H1 (cell line): ENCODE results near the gene ST3GAL3. TPM values are rescaled to one million over a fixed set of nuclear protein-coding genes. Genes with fewer than 3 reads are reported as not detected.

Experiments
- CTCF ChIA-PET: fragments of 300-600 bp; sonication (Branson Sonifier 250); formaldehyde crosslinking; loops from one replicate; lab custom pipeline; 2021; ENCODE audit not compliant: partially characterized antibody; lab: Charles Lee
- POLR2A ChIA-PET: fragments of 300-600 bp; sonication (Branson Sonifier 250); formaldehyde crosslinking; loops from one replicate; lab custom pipeline; 2021; ENCODE audit warnings: inconsistent platforms; ENCODE audit not compliant: partially characterized antibody; lab: Charles Lee
- DNase-seq, 2 experiments: peaks; one replicate each; pipeline versions ENCODE4 v3.0.0 to v3.0.0-alpha.2; 2010 to 2022; ENCODE audit warnings: low spot score in 2 of 2, low read depth in 1 of 2, mixed read lengths in 1 of 2
- FAIRE-seq: peaks from 2 replicates; lab custom pipeline; 2011; peaks lifted over from hg19 to GRCh38; lab: Jason Lieb, UNC
- H2AFZ ChIP-seq: 2 replicates; pipeline ENCODE4 v1.8.1; 2012; ENCODE audit warnings: low read length, inconsistent platforms
- H2AK5ac ChIP-seq: 2 replicates; pipeline ENCODE4 v1.6.1; 2013; ENCODE audit warnings: low read depth, low read length
- H2BK120ac ChIP-seq: replicated peaks from 2 replicates; pipeline ENCODE3; 2013; ENCODE audit warnings: low read depth, low read length, inconsistent platforms
- H2BK12ac ChIP-seq: 2 replicates; pipeline ENCODE4 v1.6.1; 2013; ENCODE audit warnings: low read depth, low read length
- H2BK15ac ChIP-seq: 2 replicates; pipeline ENCODE4 v1.6.1; 2013; ENCODE audit warnings: low read length
- H2BK20ac ChIP-seq: 2 replicates; pipeline ENCODE4 v1.6.1; 2013; ENCODE audit warnings: low read length
- H2BK5ac ChIP-seq: 2 replicates; pipeline ENCODE4 v1.6.1; 2013; ENCODE audit warnings: low read depth, low read length
- H3K14ac ChIP-seq: 2 replicates; pipeline ENCODE4 v1.6.1; 2013; ENCODE audit warnings: inconsistent platforms; ENCODE audit not compliant: insufficient read length
- H3K18ac ChIP-seq: 2 replicates; pipeline ENCODE4 v1.6.1; 2013; ENCODE audit warnings: low read length; ENCODE audit errors: extremely low read depth
- H3K23ac ChIP-seq: 2 replicates; pipeline ENCODE4 v1.6.1; 2013; ENCODE audit warnings: inconsistent platforms; ENCODE audit not compliant: insufficient read length
- H3K23me2 ChIP-seq: 2 replicates; pipeline ENCODE4 v1.6.1; 2013; ENCODE audit warnings: low read depth, low read length
- H3K27ac ChIP-seq: 2 replicates; pipeline ENCODE4 v1.6.1; 2011; ENCODE audit warnings: low read depth, low read length, inconsistent platforms
- H3K27me3 ChIP-seq, 4 experiments: replicated peaks in 1 of 4; 1 replicate in 1 of 4; 2 replicates in 3 of 4; pipeline versions ENCODE4 v1.6.1 to v1.8.1; 2011 to 2013; ENCODE audit warnings: low read length in 3 of 4, mild to moderate bottlenecking in 3 of 4, inconsistent platforms in 2 of 4, mixed read lengths in 2 of 4, moderate library complexity in 1 of 4; ENCODE audit not compliant: control insufficient read depth in 3 of 4, insufficient read depth in 3 of 4; ENCODE audit errors: extremely low read depth in 1 of 4
- H3K36me3 ChIP-seq, 4 experiments: 2 replicates each; pipeline versions ENCODE4 v1.6.1 to v1.8.1; 2011 to 2013; ENCODE audit warnings: mild to moderate bottlenecking in 4 of 4, low read length in 3 of 4, moderate library complexity in 2 of 4, control low read depth in 1 of 4, inconsistent platforms in 1 of 4; ENCODE audit not compliant: insufficient read depth in 4 of 4, control insufficient read depth in 2 of 4
- H3K4ac ChIP-seq: replicated peaks from 2 replicates; pipeline ENCODE3; 2013; ENCODE audit warnings: low read length, low read depth, mixed read lengths, inconsistent platforms; ENCODE audit not compliant: insufficient read length
- H3K4me1 ChIP-seq, 4 experiments: replicated peaks in 1 of 4; 1 replicate in 1 of 4; 2 replicates in 3 of 4; pipeline versions ENCODE4 v1.6.1 to v1.8.1; 2011 to 2013; ENCODE audit warnings: low read length in 3 of 4, inconsistent platforms in 2 of 4, mixed read lengths in 1 of 4; ENCODE audit not compliant: insufficient read depth in 4 of 4, control insufficient read depth in 3 of 4
- H3K4me2 ChIP-seq, 2 experiments: 2 replicates each; pipeline versions ENCODE4 v1.6.1 to v1.8.1; 2011 to 2013; ENCODE audit warnings: low read depth in 2 of 2, low read length in 2 of 2, control low read depth in 1 of 2, inconsistent platforms in 1 of 2, mild to moderate bottlenecking in 1 of 2; ENCODE audit not compliant: insufficient read depth in 1 of 2
- H3K4me3 ChIP-seq, 4 experiments: fragments of 200-600, 300-600 bp in 1 of 4; sonication (generic), shearing (Covaris generic), sonication (Bioruptor Twin) in 1 of 4; 2 replicates each; pipeline versions ENCODE4 v1.5.1 to v1.8.1; 2011 to 2016; ENCODE audit warnings: low read length in 4 of 4, low read depth in 3 of 4, control low read depth in 2 of 4, inconsistent platforms in 2 of 4, mild to moderate bottlenecking in 2 of 4, mixed read lengths in 1 of 4, moderate library complexity in 1 of 4; ENCODE audit not compliant: insufficient read depth in 2 of 4; ENCODE audit errors: extremely low read depth in 1 of 4
- H3K56ac ChIP-seq: replicated peaks from 2 replicates; pipeline ENCODE3; 2013; ENCODE audit warnings: low read depth, mild to moderate bottlenecking, mixed read lengths, low read length, inconsistent platforms; ENCODE audit not compliant: insufficient read length
- H3K79me1 ChIP-seq: 2 replicates; pipeline ENCODE4 v1.6.1; 2013; ENCODE audit warnings: low read depth, low read length, control low read depth
- H3K79me2 ChIP-seq, 2 experiments: 2 replicates each; pipeline versions ENCODE4 v1.6.1 to v1.8.1; 2012 to 2013; ENCODE audit warnings: low read length in 2 of 2, mild to moderate bottlenecking in 2 of 2, inconsistent platforms in 1 of 2; ENCODE audit not compliant: insufficient read depth in 2 of 2, control insufficient read depth in 1 of 2
- H3K9ac ChIP-seq, 4 experiments: replicated peaks in 1 of 4; 1 replicate in 1 of 4; 2 replicates in 3 of 4; pipeline versions ENCODE4 v1.6.1 to v1.8.1; 2011 to 2013; ENCODE audit warnings: low read depth in 3 of 4, low read length in 3 of 4, control low read depth in 2 of 4, mild to moderate bottlenecking in 2 of 4, moderate library complexity in 2 of 4, inconsistent platforms in 1 of 4; ENCODE audit errors: extremely low read depth in 1 of 4
- H3K9me3 ChIP-seq, 2 experiments: 2 replicates each; pipeline versions ENCODE4 v1.6.1 to v1.8.1; 2012 to 2013; ENCODE audit warnings: mild to moderate bottlenecking in 2 of 2, moderate library complexity in 2 of 2, control low read depth in 1 of 2, inconsistent platforms in 1 of 2, low read depth in 1 of 2, low read length in 1 of 2, mixed read lengths in 1 of 2; ENCODE audit not compliant: insufficient read depth in 2 of 2
- H4K20me1 ChIP-seq, 2 experiments: replicated peaks in 1 of 2; 2 replicates each; pipeline versions ENCODE3 to v1.8.1; 2011 to 2013; ENCODE audit warnings: inconsistent platforms in 2 of 2, low read length in 2 of 2, mild to moderate bottlenecking in 1 of 2; ENCODE audit not compliant: insufficient read depth in 2 of 2, control insufficient read depth in 1 of 2
- H4K5ac ChIP-seq: 2 replicates; pipeline ENCODE4 v1.6.1; 2013; ENCODE audit warnings: low read length, low read depth, mixed read lengths, inconsistent platforms; ENCODE audit not compliant: insufficient read length
- H4K8ac ChIP-seq: 2 replicates; pipeline ENCODE4 v1.8.0; 2013; ENCODE audit warnings: mild to moderate bottlenecking, moderate library complexity, low read length, inconsistent platforms; ENCODE audit not compliant: insufficient read depth; ENCODE audit errors: extremely low read depth
- H4K91ac ChIP-seq: replicated peaks from 2 replicates; pipeline ENCODE3; 2013; ENCODE audit warnings: low read length, mixed read lengths, inconsistent platforms; ENCODE audit not compliant: insufficient read length
- POLR2AphosphoS5 ChIP-seq: IDR thresholded peaks from 2 replicates; pipeline ENCODE4 v1.6.1; 2011; ENCODE audit warnings: low read depth, low read length
- polyA plus RNA-seq, 7 experiments: library from polyadenylated mRNA; depleted of rRNA in 3 of 7; stranded (reverse) in 5 of 7; unstranded in 2 of 7; fragments of >200 nt in 5 of 7; fragments of 200-250 nt in 2 of 7; gene quantifications; 1 replicate in 5 of 7; 2 replicates in 1 of 7; 4 replicates in 1 of 7; pipeline versions ENCODE4 v1.2.1 to v1.2.3, GENCODE V29; 2011 to 2013; ENCODE audit warnings: missing spikeins in 2 of 7, mixed read lengths in 2 of 7
- total RNA-seq: library from RNA; stranded (reverse); fragmentation: NEBNext Ultra II Directional; extraction: Animal tissue kit (Norgen Biotek cat#: 25700); gene quantifications from 2 replicates; pipeline ENCODE4 v1.2.1, GENCODE V29; 2021

The ST3GAL3 gene
- total and polyA plus RNA-seq, 2 of the 8 experiments (the other 6 are each of a cell fraction or from before 2014, with no cell fraction given), result 6.8 to 7.0 TPM

- H3K14ac ChIP-seq, result no peak overlapping the region
- CTCF ChIA-PET, result interaction anchor here (1.2 to 1.9 kb wide), 3 partner anchors 73 to 86 kb away, joined by 4 to 9 read pairs (median 8); no protein-coding TSS in a partner anchor
- H2AFZ ChIP-seq, result no peak overlapping the region
- no peak overlapping the region for H2BK120ac ChIP-seq
- H3K9ac ChIP-seq, result no peak overlapping the region
- H4K20me1 ChIP-seq, result no peaks in the 10 kb centered on the region
- no peaks in the 10 kb centered on the region for H3K23me2 ChIP-seq
- H3K4me3 ChIP-seq, result no peak overlapping the region
- no peak for FAIRE-seq
- no peak overlapping the region for H2AK5ac ChIP-seq
- no peaks in the 10 kb centered on the region for H3K36me3 ChIP-seq
- H3K79me1 ChIP-seq, result no peaks in the 10 kb centered on the region
- H4K5ac ChIP-seq, result no peak overlapping the region
- no peak overlapping the region for H3K56ac ChIP-seq
- H4K8ac ChIP-seq, result no peak overlapping the region
- H3K4me2 ChIP-seq, result no peak overlapping the region
- no peaks in the 10 kb centered on the region for H3K9me3 ChIP-seq
- H2BK12ac ChIP-seq, result no peak overlapping the region
- no peak overlapping the region for H3K18ac ChIP-seq
- H3K27ac ChIP-seq, result no peak overlapping the region
- no peak overlapping the region for H3K23ac ChIP-seq
- H3K4ac ChIP-seq, result no peak overlapping the region
- H3K27me3 ChIP-seq, result no peaks in the 10 kb centered on the region
- no peak overlapping the region for H2BK5ac ChIP-seq
- no peak for DNase-seq
- no peaks in the 10 kb centered on the region for H3K79me2 ChIP-seq
- peaks cover 0 to 12% (median 8%) of the 10 kb centered on the region in 4 experiments; a peak in 6 of 7 replicates for H3K4me1 ChIP-seq
- POLR2A ChIA-PET, result interaction anchor here (1.1 to 1.2 kb wide), 2 partner anchors 16 to 78 kb away, joined by 3 read pairs; no protein-coding TSS in a partner anchor
- H2BK20ac ChIP-seq, result no peak overlapping the region
- H4K91ac ChIP-seq, result no peak overlapping the region
- H2BK15ac ChIP-seq, result no peak overlapping the region
- no peak for TF ChIP-seq POLR2AphosphoS5
Measured at GRCh38 chr1:43857163-43857562, 149.8 kb downstream of the ST3GAL3 start.
